Measurements from ENCODE around the gene IQCK.

The IQCK gene

DNA sequence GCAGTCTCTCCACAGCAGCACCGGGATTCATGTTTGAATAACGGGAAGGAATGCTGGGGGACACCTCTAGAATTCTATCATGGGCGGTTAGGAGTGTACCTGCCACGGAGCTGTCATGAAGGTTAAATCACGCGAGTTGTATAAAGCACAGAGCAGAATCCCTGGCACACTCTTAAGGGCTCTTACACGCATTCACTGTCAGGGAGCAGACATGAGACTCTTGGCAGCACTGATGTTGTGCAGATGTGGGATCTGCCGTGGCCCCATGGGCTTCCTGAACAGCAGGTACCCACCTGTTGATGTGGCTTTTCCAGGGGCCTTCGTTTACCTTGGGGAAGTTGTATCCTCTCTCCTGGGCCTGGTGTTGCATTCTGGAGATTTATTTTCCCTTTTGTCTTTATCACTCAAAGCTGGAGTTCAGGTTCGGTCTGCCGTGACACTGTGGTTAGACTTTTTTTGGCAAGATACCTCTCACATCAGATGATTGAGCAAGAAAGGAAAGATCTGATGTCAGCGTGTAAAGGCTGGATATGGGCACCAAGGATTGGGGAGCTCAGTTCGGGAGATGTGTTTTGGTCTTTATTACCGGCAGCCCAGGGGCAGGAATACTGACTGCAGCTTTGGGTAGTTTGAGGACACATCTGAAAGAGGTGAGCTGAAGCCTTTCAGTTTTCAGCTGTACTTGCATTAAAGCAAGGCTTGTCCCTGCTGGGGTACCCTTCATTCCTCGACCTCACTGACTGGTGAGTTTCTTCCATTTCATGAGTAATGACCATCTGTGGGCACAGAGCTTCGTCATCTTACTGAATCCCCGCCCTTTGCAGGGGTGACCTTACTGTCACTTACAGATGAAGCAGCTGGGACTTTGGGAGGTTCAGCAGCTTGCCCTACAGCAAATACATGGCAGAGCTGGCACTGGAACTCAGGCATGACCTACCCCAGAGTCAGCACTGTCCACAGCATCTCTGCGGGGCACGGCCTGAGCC, 19.3 kb upstream of the IQCK start:
- peak; percentile 82 for TF ChIP-seq Cebpa-rat (IDR thresholded peaks at IDR 0.05)
- H3K4me2 ChIP-seq: peak overlapping the region; percentile 79
- peaks cover 42% of the 10 kb centered on the region for H3K4me1 ChIP-seq
- H3K27ac ChIP-seq: peak overlapping the region; percentile 40
- no peaks in the 10 kb centered on the region for H3K9me3 ChIP-seq
- H3K36me3 ChIP-seq: peaks cover 61% of the 10 kb centered on the region
- no peak overlapping the region for H3K4me3 ChIP-seq
- peak overlapping the region; percentile 56; the same call in 1 of the 2 replicates for H3K9ac ChIP-seq
- peaks cover 61% of the 10 kb centered on the region for H4K20me1 ChIP-seq
- no peaks in the 10 kb centered on the region for H3K27me3 ChIP-seq

GRCh38 chr16:19699472-19699871, 18.6 kb upstream of the IQCK start:
- H3K4me2 ChIP-seq: peak overlapping the region; percentile 79
- H3K27ac ChIP-seq: peak overlapping the region; percentile 40
- H4K20me1 ChIP-seq: peaks cover 68% of the 10 kb centered on the region
- no peak overlapping the region for H3K4me3 ChIP-seq
- H3K36me3 ChIP-seq: peaks cover 68% of the 10 kb centered on the region
- peaks cover 42% of the 10 kb centered on the region for H3K4me1 ChIP-seq
- H3K9me3 ChIP-seq: no peaks in the 10 kb centered on the region
- TF ChIP-seq Cebpa-rat (IDR thresholded peaks at IDR 0.05): no peak
- no peaks in the 10 kb centered on the region for H3K27me3 ChIP-seq
- H3K9ac ChIP-seq: no peak overlapping the region

DNA sequence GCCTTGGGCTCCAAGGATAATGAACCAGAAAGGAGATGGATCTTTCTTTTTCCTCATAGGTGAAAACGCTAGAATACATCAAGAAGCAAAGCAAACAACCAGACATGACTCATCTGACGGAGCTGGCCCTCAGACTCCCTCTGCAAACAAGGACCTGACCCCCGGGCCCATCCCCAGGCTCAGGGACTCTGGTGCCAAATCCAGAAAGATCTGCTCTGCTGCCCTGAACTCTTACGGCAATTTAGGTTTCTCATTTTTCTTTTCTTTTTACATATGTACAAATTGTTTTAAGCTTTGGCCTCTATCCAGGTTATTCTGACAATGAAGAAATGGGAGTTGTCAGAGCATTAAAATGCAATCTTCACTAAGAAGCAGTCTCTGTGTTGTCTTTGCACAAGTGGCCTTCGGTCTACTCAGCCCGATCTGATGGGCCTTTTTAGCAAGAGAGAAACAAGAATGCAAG, 17.7 kb upstream of the IQCK start:
- H4K20me1 ChIP-seq: peaks cover 76% of the 10 kb centered on the region

DNA sequence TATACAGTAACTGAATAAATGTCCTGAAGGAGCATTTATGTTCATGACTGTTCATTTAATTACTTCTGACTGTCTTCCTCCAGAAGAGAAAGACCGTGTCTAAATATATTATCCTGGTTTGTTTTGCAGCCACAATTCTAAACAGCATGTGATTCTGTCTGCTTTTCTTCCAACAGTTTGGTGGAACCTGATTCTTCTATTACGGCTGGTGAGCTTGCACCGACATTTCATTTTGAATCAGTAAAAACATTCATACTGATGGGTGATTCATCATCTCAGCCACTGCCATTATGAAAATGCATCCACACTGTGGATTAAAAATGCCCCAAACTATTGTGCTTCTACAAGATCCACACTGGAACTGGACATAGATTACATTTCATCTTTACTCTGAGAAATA, 17.0 kb upstream of the IQCK start:
- TF ChIP-seq Cebpa-rat (IDR thresholded peaks at IDR 0.05): no peak
- no peak overlapping the region for H3K9ac ChIP-seq
- no peaks in the 10 kb centered on the region for H3K27me3 ChIP-seq
- H4K20me1 ChIP-seq: peaks cover 79% of the 10 kb centered on the region
- no peak overlapping the region for H3K4me2 ChIP-seq
- peaks cover 84% of the 10 kb centered on the region for H3K36me3 ChIP-seq
- no peak overlapping the region for H3K27ac ChIP-seq
- peaks cover 38% of the 10 kb centered on the region for H3K4me1 ChIP-seq
- H3K4me3 ChIP-seq: no peak overlapping the region
- H3K9me3 ChIP-seq: no peaks in the 10 kb centered on the region

More for the DNA sequence above, 17.7 kb upstream of the IQCK start:
- TF ChIP-seq Cebpa-rat (IDR thresholded peaks at IDR 0.05): no peak
- Histone ChIP-seq H3K4me3 (no peak overlapping the region), H3K27me3 (no peaks in the 10 kb centered on the region), H3K4me2 (no peak overlapping the region), H3K36me3 (peaks cover 77% of the 10 kb centered on the region), H3K4me1 (peaks cover 42% of the 10 kb centered on the region), H3K9me3 (no peaks in the 10 kb centered on the region), H3K9ac (no peak overlapping the region), H3K27ac (no peak overlapping the region)

DNA sequence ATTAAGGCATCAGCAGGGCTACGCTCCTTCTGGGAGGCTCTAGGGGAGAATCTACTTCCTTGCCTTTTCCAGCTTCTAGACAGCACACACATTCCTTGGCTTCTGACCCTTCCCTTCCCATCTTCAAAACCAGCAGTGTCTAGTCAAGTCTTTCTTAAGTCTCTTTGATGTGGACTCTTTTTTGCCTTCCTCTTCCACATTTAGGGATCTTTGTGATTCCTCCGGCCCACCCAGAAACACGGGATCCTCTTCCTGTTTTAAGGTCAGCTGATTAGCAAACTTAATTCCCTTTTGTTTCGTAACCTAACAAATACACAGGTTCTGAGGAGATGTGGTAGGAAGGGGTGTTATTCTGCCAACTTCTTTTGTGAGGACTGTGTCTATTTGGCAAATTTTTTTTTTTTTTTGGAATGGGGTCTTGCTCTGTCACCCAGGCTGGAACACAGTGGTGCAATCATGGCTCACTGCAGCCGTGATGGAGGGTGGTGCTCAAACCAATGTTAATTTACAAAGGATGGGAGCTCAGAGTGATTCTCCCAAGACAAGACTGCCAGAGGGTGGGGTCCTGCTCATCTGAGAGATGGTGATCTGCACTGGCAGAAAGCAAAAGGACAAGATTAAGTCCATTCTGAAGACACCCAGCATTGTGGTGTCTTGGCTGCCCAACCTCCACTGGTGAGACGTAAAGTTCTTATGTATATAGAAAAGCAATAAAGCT, 14.7 kb upstream of the IQCK start:
- Histone ChIP-seq H3K9me3 (no peaks in the 10 kb centered on the region), H3K4me2 (no peak overlapping the region), H3K36me3 (peaks cover 90% of the 10 kb centered on the region), H3K9ac (no peak overlapping the region), H3K27ac (no peak overlapping the region), H4K20me1 (peaks cover 76% of the 10 kb centered on the region), H3K27me3 (no peaks in the 10 kb centered on the region), H3K4me1 (peaks cover 16% of the 10 kb centered on the region), H3K4me3 (no peak overlapping the region)
- no peak for TF ChIP-seq Cebpa-rat (IDR thresholded peaks at IDR 0.05)

DNA sequence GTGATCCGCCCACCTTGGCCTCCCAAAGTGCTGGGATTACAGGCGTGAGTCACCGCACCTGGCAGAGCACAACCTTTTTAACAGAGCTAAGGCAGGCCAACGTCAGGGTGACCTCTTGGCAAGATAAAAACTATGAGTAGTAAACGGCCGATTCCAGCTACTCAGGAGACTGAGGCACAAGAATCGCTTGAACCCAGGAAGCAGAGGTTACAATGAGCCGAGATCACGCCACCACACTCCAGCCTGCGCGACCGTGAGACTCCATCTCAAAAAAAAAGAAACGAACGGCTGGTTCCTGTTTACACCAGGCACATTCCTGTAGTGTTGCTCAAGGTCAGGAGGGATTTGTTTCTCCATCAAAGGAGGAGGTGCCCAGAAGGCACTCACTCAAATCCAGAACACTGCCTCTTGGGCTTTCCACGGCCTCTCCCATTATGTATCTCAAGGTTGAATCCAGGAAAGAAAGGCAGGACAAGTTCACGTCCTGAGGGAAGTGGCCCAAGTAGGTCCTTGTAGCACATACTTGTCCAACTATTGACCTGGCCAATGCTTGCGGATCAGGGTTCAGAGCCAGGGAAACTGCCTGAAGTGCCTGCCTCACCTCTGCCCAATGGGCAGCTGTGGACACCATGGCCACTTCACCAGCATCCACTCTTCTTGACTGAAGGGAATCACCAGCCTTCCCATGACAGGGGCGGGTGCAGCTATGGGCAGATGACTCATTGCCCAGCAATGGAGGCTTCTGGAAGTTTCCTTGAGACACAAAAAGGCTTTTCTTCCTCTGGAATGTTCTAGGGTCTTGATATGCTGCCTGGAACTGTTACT, 13.5 kb upstream of the IQCK start:
- no peak overlapping the region for H3K4me2 ChIP-seq
- peaks cover 4% of the 10 kb centered on the region for H3K4me1 ChIP-seq
- H3K9me3 ChIP-seq: no peaks in the 10 kb centered on the region
- H3K36me3 ChIP-seq: peaks cover 95% of the 10 kb centered on the region
- no peaks in the 10 kb centered on the region for H3K27me3 ChIP-seq
- no peak for TF ChIP-seq Cebpa-rat (IDR thresholded peaks at IDR 0.05)
- no peak overlapping the region for H3K4me3 ChIP-seq
- H3K27ac ChIP-seq: no peak overlapping the region
- H3K9ac ChIP-seq: no peak overlapping the region
- H4K20me1 ChIP-seq: peaks cover 76% of the 10 kb centered on the region

DNA sequence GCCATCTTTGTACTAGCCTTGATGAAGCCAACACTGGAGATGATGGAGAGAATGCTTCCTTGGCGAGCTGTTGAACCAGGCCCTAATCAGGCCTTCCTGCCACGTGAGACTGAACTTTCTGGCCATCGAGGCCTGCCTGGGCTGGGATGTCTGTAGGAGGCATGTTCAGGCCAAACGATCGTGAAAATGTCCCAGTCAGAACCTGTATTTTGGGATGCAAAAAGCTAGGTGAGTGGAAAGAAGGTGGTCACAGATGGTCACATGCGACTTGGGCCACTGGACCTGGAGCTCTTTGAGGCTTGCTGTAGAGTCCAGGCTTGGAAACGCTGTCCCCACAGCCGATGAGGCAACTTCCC, 12.9 kb upstream of the IQCK start:
- Histone ChIP-seq H3K27me3 (no peaks in the 10 kb centered on the region), H4K20me1 (peaks cover 76% of the 10 kb centered on the region), H3K36me3 (peaks cover 97% of the 10 kb centered on the region), H3K4me3 (no peak overlapping the region), H3K4me1 (no peaks in the 10 kb centered on the region), H3K9me3 (no peaks in the 10 kb centered on the region), H3K4me2 (no peak overlapping the region), H3K27ac (no peak overlapping the region), H3K9ac (no peak overlapping the region)
- no peak for TF ChIP-seq Cebpa-rat (IDR thresholded peaks at IDR 0.05)

- H3K27ac ChIP-seq: no peak overlapping the region
- no peak overlapping the region for H3K9ac ChIP-seq
- peaks cover 76% of the 10 kb centered on the region for H4K20me1 ChIP-seq
- H3K9me3 ChIP-seq: no peaks in the 10 kb centered on the region
- H3K4me2 ChIP-seq: no peak overlapping the region
- no peaks in the 10 kb centered on the region for H3K4me1 ChIP-seq
- H3K36me3 ChIP-seq: peaks cover 97% of the 10 kb centered on the region
- no peaks in the 10 kb centered on the region for H3K27me3 ChIP-seq
- no peak overlapping the region for H3K4me3 ChIP-seq
- no peak for TF ChIP-seq Cebpa-rat (IDR thresholded peaks at IDR 0.05)
Observed at GRCh38 chr16:19705843-19706242, 12.2 kb upstream of the IQCK start.

- Histone ChIP-seq H3K4me1 (no peaks in the 10 kb centered on the region), H3K27me3 (no peaks in the 10 kb centered on the region), H3K4me2 (no peak overlapping the region), H3K36me3 (peaks cover 97% of the 10 kb centered on the region), H3K9me3 (no peaks in the 10 kb centered on the region), H4K20me1 (peaks cover 85% of the 10 kb centered on the region), H3K9ac (no peak overlapping the region), H3K4me3 (no peak overlapping the region), H3K27ac (no peak overlapping the region)
- TF ChIP-seq Cebpa-rat (IDR thresholded peaks at IDR 0.05): no peak
Observed at GRCh38 chr16:19706846-19707245, 11.2 kb upstream of the IQCK start.

Measured in BLaER1 (cell line).